Spinal cord (tissue), 10 donors: ENCODE results near the gene NINJ2. TPM values are rescaled to one million over a fixed set of nuclear protein-coding genes. Genes with fewer than 3 reads are reported as not detected.

Experiments used
- DNase-seq, 6 donors: peaks; one replicate each; pipeline versions ENCODE4 v3.0.0 to v3.0.0-alpha.2; 2013 to 2015; ENCODE audit warnings: low spot score in 6 of 6, low read depth in 4 of 6
- H3K27ac ChIP-seq: one replicate; pipeline ENCODE4 v1.5.1; 2013; ENCODE audit warnings: low read depth, low read length, control low read depth
- H3K27me3 ChIP-seq: one replicate; pipeline ENCODE4 v1.6.1; 2013; ENCODE audit warnings: low read length; ENCODE audit not compliant: control insufficient read depth, insufficient read depth
- H3K36me3 ChIP-seq: one replicate; pipeline ENCODE4 v1.6.1; 2013; ENCODE audit warnings: low read length; ENCODE audit not compliant: control insufficient read depth, insufficient read depth
- H3K4me1 ChIP-seq: one replicate; pipeline ENCODE4 v1.6.1; 2013; ENCODE audit warnings: low read length; ENCODE audit not compliant: control insufficient read depth, insufficient read depth
- H3K4me3 ChIP-seq: one replicate; pipeline ENCODE4 v1.5.1; 2013; ENCODE audit warnings: low read depth, low read length, control low read depth
- H3K9me3 ChIP-seq: one replicate; pipeline ENCODE4 v1.6.1; 2013; ENCODE audit warnings: low read length; ENCODE audit not compliant: control insufficient read depth, insufficient read depth
- WGBS: methylation state at CpG from one replicate; pipeline ENCODE4 v1.1.5; 2013; ENCODE audit warnings: missing lambda C conversion rate; ENCODE audit not compliant: insufficient coverage; 5-methylcytosine and 5-hydroxymethylcytosine counted together
- polyA plus RNA-seq, 2 donors: library from polyadenylated mRNA; unstranded; fragments of 120-200 nt; gene quantifications; one replicate each; pipeline ENCODE4 v1.2.1, GENCODE V29; 2013; ENCODE audit not compliant: insufficient read length in 2 of 2
- total RNA-seq, 2 donors: library from RNA; depleted of rRNA in 1 of 2; stranded (reverse); fragments of 120-200 nt in 1 of 2; fragments of >200 nt in 1 of 2; gene quantifications; one replicate each; pipeline versions ENCODE4 v1.2.3 to v1.2.4, GENCODE V29; 2013 to 2014
- donor health status: healthy.

Gene NINJ2
- total and polyA plus RNA-seq, 4 donors: 5.4 to 6.2 (median 6.0) TPM

- Histone ChIP-seq H3K27me3 (no peaks in the 10 kb centered on the region), H3K27ac (no peak overlapping the region), H3K36me3 (peaks cover 22% of the 10 kb centered on the region), H3K4me3 (no peak overlapping the region), H3K4me1 (peaks cover 3% of the 10 kb centered on the region), H3K9me3 (no peaks in the 10 kb centered on the region)
- 91% methylated on average over 21 of the region's 21 CpGs for WGBS
- DNase-seq: no peak
Observed at GRCh38 chr12:559208-559905, 103.9 kb downstream of the NINJ2 start.

DNA sequence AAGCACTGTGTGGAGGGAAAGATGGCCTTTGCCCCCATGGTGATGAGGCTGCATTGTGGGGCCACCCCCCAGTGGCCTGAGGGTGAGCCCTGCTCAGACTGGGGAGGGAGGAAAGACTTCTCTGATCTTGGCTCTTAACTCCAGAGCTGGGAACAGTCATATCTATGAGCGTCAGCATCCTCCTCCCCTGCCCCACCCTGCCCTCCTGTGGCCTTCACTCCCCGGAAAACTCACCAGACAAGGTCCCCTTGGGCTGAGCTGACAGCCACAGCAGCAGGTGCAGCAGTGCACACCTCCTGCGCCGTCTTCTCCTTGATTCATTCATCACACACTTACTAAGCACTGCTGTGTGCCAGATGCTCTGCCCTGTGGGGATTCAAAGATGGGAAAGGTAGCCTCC is 104.7 kb downstream of the NINJ2 start:
- WGBS: 100% methylated on average over 1 of the region's 4 CpGs
- Histone ChIP-seq H3K27me3 (no peaks in the 10 kb centered on the region), H3K36me3 (peaks cover 26% of the 10 kb centered on the region), H3K4me3 (no peak overlapping the region), H3K9me3 (no peaks in the 10 kb centered on the region), H3K4me1 (peaks cover 3% of the 10 kb centered on the region), H3K27ac (no peak overlapping the region)
- DNase-seq: no peak

DNA sequence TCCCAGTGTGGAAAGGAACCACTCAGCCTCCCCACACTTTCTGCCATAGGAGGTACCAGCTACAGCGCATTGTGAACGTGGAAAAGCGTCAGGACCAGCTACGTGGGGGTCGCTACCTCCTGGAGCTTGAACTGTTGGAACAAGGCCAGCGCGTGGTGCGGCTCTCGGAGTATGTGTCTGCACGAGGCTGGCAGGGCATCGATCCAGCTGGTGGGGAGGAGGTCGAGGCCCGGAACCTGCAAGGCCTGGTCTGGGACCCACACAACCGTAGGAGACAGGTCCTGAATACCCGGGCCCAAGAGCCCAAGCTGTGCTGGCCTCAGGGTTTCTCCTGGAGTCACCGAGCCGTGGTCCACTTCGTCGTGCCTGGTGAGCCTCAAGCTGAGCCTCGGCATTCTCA is 106.7 kb downstream of the NINJ2 start:
- Histone ChIP-seq H3K36me3 (peaks cover 29% of the 10 kb centered on the region), H3K27ac (no peak overlapping the region), H3K9me3 (no peaks in the 10 kb centered on the region), H3K27me3 (no peaks in the 10 kb centered on the region), H3K4me3 (no peak overlapping the region), H3K4me1 (peaks cover 8% of the 10 kb centered on the region)
- 83% methylated on average over 20 of the region's 20 CpGs for WGBS
- no peak for DNase-seq

- Histone ChIP-seq H3K36me3 (peaks cover 31% of the 10 kb centered on the region), H3K4me3 (no peak overlapping the region), H3K27me3 (no peaks in the 10 kb centered on the region), H3K27ac (no peak overlapping the region), H3K4me1 (peaks cover 5% of the 10 kb centered on the region), H3K9me3 (no peaks in the 10 kb centered on the region)
- WGBS: 94% methylated on average over 7 of the region's 8 CpGs
- no peak for DNase-seq
Observed at GRCh38 chr12:554001-554285, 109.3 kb downstream of the NINJ2 start.

DNA sequence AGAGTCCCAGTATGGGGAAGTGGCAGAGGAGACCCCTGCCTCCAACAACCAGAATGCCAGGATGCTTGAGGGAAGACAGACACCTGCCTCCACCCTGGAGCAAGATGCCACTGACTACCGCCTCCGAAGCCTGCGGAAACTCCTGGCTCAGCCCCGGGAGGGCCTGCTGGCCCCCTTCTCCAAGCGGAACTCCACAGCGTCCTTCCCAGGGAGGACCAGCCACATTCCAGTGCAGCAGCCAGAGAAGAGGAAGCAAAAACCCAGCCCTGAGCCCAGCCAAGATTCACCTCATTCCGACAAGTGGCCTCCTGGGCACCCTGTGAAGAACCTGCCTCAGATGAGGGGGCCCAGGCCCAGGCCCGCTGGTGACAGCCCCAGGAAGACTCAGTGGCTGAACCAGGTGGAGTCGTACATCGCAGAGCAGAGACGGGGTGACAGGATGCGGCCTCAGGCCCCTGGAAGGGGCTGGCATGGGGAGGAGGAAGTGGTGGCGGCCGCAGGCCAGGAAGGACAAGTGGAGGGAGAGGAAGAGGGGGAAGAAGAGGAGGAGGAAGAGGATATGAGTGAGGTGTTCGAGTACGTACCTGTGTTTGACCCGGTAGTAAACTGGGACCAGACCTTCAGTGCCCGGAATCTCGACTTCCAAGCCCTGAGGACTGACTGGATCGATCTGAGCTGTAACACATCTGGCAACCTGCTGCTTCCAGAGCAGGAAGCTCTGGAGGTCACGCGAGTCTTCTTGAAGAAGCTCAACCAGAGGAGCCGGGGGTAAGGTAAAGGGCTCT is 109.8 kb downstream of the NINJ2 start:
- no peak overlapping the region for H3K4me3 ChIP-seq
- 89% methylated on average over 23 of the region's 23 CpGs for WGBS
- no peak overlapping the region for H3K27ac ChIP-seq
- no peak for DNase-seq
- H3K36me3 ChIP-seq: peaks cover 31% of the 10 kb centered on the region
- H3K27me3 ChIP-seq: no peaks in the 10 kb centered on the region
- no peaks in the 10 kb centered on the region for H3K9me3 ChIP-seq
- H3K4me1 ChIP-seq: peaks cover 5% of the 10 kb centered on the region

DNA sequence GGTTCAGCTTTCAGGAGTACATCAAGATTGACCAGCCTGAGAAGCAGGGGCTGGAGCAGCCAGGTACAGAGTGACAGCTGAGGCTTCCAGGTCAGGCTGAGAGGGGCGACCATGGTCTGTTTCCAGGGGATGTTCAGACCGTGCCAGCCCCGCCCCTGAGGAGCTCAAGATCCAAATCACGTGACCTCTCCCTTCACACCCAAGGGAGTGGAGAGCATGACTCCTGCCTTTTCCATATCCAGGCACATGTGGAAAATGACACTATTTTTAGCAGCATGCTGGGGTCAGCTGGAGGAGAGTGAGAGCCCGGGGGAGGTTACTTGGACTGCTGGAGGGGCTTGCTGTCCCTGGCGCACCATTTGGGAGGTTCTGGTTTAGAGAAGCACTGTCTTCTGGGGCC is 110.8 kb downstream of the NINJ2 start:
- DNase-seq: no peak
- Histone ChIP-seq H3K27me3 (no peaks in the 10 kb centered on the region), H3K36me3 (peaks cover 36% of the 10 kb centered on the region), H3K9me3 (no peaks in the 10 kb centered on the region), H3K27ac (no peak overlapping the region), H3K4me1 (peaks cover 7% of the 10 kb centered on the region), H3K4me3 (no peak overlapping the region)
- 78% methylated on average over 3 of the region's 6 CpGs for WGBS

GRCh38 chr12:550473-551260 is 112.6 kb downstream of the NINJ2 start:
- no peaks in the 10 kb centered on the region for H3K27me3 ChIP-seq
- DNase-seq: no peak
- peaks cover 38% of the 10 kb centered on the region for H3K36me3 ChIP-seq
- peaks cover 20% of the 10 kb centered on the region for H3K4me1 ChIP-seq
- 70% methylated on average over 13 of the region's 18 CpGs for WGBS
- no peaks in the 10 kb centered on the region for H3K9me3 ChIP-seq
- H3K27ac ChIP-seq: no peak overlapping the region
- no peak overlapping the region for H3K4me3 ChIP-seq

- Histone ChIP-seq H3K36me3 (peaks cover 38% of the 10 kb centered on the region), H3K27ac (no peak overlapping the region), H3K4me3 (no peak overlapping the region), H3K9me3 (no peaks in the 10 kb centered on the region), H3K4me1 (peaks cover 20% of the 10 kb centered on the region), H3K27me3 (no peaks in the 10 kb centered on the region)
- 96% methylated on average over 27 of the region's 29 CpGs for WGBS
- DNase-seq: no peak
Observed at GRCh38 chr12:549476-550082, 113.7 kb downstream of the NINJ2 start.

- Histone ChIP-seq H3K27ac (no peak overlapping the region), H3K4me1 (peaks cover 23% of the 10 kb centered on the region), H3K9me3 (no peaks in the 10 kb centered on the region), H3K4me3 (no peak overlapping the region), H3K27me3 (no peaks in the 10 kb centered on the region), H3K36me3 (peaks cover 29% of the 10 kb centered on the region)
- no peak for DNase-seq
- WGBS: 88% methylated on average over 8 of the region's 13 CpGs
Observed at GRCh38 chr12:547883-548470, 115.3 kb downstream of the NINJ2 start.
